ENCODE measurements around the gene WFS1. TPM values are rescaled to one million over a fixed set of nuclear protein-coding genes. Genes with fewer than 3 reads are reported as not detected.

The WFS1 gene
- total and polyA plus RNA-seq, 2 of the 13 experiments (the other 11 are each of a cell fraction or from before 2014, with no cell fraction given), result 39.1 to 42.2 TPM

DNA sequence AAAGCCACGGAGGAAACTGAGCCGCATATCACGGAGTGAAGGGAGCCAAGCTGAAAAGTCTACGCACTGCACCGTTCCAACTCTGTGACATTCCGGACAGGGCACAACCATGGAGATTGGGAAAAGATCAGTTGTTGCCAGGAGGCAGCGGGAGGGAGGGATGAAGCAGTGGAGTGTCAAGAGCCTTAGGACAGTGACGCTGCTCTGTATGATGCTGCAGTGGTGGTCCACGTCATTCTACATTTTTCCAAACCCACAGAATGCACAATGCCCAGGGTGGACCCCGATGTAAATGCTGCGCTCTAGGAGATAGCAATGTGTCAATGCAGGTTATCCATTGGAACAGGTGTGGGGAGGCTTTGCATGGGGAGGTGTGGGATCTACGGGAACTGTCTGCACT is 7.5 kb upstream of the WFS1 start:
- Histone ChIP-seq H3K36me3 (replicated peaks in 1 of 2; ENCODE audit: control insufficient read depth in 1 of 2, insufficient read depth in 2 of 2, low read length in 2 of 2) (no peaks in the 10 kb centered on the region), H3K4me2 (ENCODE audit: low read depth, low read length) (no peak overlapping the region), H3K79me2 (ENCODE audit: insufficient read depth, low read length) (no peaks in the 10 kb centered on the region), H3K9ac (ENCODE audit: insufficient read depth, low read depth, low read length) (no peak overlapping the region), H3K27ac (ENCODE audit: extremely low read length, insufficient read depth, low read length) (no peak overlapping the region), H3K27me3 (ENCODE audit: control insufficient read depth in 1 of 2, insufficient read depth in 2 of 2, low read length in 2 of 2) (peaks cover 3 to 18% of the 10 kb centered on the region in 2 experiments; a peak in 3 of 5 replicates), H4K20me1 (ENCODE audit: insufficient read depth, low read length) (no peaks in the 10 kb centered on the region), H3K4me3 (replicated peaks in 1 of 3; ENCODE audit: insufficient read depth in 1 of 3, low read depth in 2 of 3, low read length in 3 of 3) (no peak overlapping the region), H3K4me1 (ENCODE audit: insufficient read depth, low read length) (peaks cover 22% of the 10 kb centered on the region), H3K9me3 (ENCODE audit: low read length) (no peaks in the 10 kb centered on the region), H2AFZ (ENCODE audit: low read length) (no peak overlapping the region)
- in situ Hi-C loops (cut with HindIII; ENCODE audit: extremely low pct_ligation_motif_present, low pct_unique_long_range_greater_than_20kb) (loop anchor here (5.0 kb wide), 1 partner anchor 65 kb away; no protein-coding TSS in a partner anchor), intact Hi-C loops (cut with micrococcal nuclease; ENCODE audit: unreplicated experiment) (no loop called here)
- TF ChIP-seq TEF (CRISPR knock-in tag; IDR thresholded peaks at IDR 0.05) (no peak), CREB1 (IDR thresholded peaks at IDR 0.05) (peak; percentile 66), CREB1 (CRISPR knock-in tag; IDR thresholded peaks at IDR 0.05) (no peak), CENPX (CRISPR knock-in tag; IDR thresholded peaks at IDR 0.05) (no peak)
- WGBS (ENCODE audit: low lambda C conversion rate), result 42% methylated on average over 12 of the region's 12 CpGs
- FAIRE-seq (no peak), ATAC-seq (no peak), DNase-seq (ENCODE audit: low spot score) (no peak)
- no TSS peak for BruUV-seq (replicated peaks)
- ChIA-PET CTCF (ENCODE audit: low intra/inter-chr PET ratio, low total read pairs) (interaction anchor here (4.0 kb wide), 1 partner anchor 66 kb away, joined by 50 read pairs; no protein-coding TSS in a partner anchor), POLR2A (no interaction called here)

GRCh38 chr4:6262847-6263487 is 6.7 kb upstream of the WFS1 start:
- no TSS peak for BruUV-seq (replicated peaks)
- ChIA-PET CTCF (ENCODE audit: low intra/inter-chr PET ratio, low total read pairs) (interaction anchor here (4.0 kb wide), 1 partner anchor 65 kb away, joined by 50 read pairs; no protein-coding TSS in a partner anchor), POLR2A (no interaction called here)
- Histone ChIP-seq H3K9ac (ENCODE audit: insufficient read depth, low read depth, low read length) (no peak overlapping the region), H3K9me3 (ENCODE audit: low read length) (no peaks in the 10 kb centered on the region), H3K27me3 (ENCODE audit: control insufficient read depth in 1 of 2, insufficient read depth in 2 of 2, low read length in 2 of 2) (peaks cover 3 to 18% of the 10 kb centered on the region in 2 experiments; a peak in 3 of 5 replicates), H3K4me1 (ENCODE audit: insufficient read depth, low read length) (peaks cover 30% of the 10 kb centered on the region), H4K20me1 (ENCODE audit: insufficient read depth, low read length) (no peaks in the 10 kb centered on the region), H3K27ac (ENCODE audit: extremely low read length, insufficient read depth, low read length) (no peak overlapping the region), H3K4me2 (ENCODE audit: low read depth, low read length) (no peak overlapping the region), H3K4me3 (replicated peaks in 1 of 3; ENCODE audit: insufficient read depth in 1 of 3, low read depth in 2 of 3, low read length in 3 of 3) (no peak overlapping the region), H3K36me3 (replicated peaks in 1 of 2; ENCODE audit: control insufficient read depth in 1 of 2, insufficient read depth in 2 of 2, low read length in 2 of 2) (no peaks in the 10 kb centered on the region), H2AFZ (ENCODE audit: low read length) (no peak overlapping the region), H3K79me2 (ENCODE audit: insufficient read depth, low read length) (no peaks in the 10 kb centered on the region)
- intact Hi-C loops (cut with micrococcal nuclease; ENCODE audit: unreplicated experiment) (no loop called here), in situ Hi-C loops (cut with HindIII; ENCODE audit: extremely low pct_ligation_motif_present, low pct_unique_long_range_greater_than_20kb) (loop anchor here (5.0 kb wide), 1 partner anchor 64 kb away; no protein-coding TSS in a partner anchor)
- FAIRE-seq (no peak), ATAC-seq (peak; percentile 25), DNase-seq (ENCODE audit: low spot score) (no peak)
- 43% methylated on average over 4 of the region's 10 CpGs for WGBS (ENCODE audit: low lambda C conversion rate)
- TF ChIP-seq ZNF414 (CRISPR knock-in tag; IDR thresholded peaks at IDR 0.05) (no peak), ATF1 (CRISPR knock-in tag; IDR thresholded peaks at IDR 0.05) (no peak), TSC22D2 (CRISPR knock-in tag; IDR thresholded peaks at IDR 0.05; ENCODE audit: borderline replicate concordance) (no peak)
